DMS153 (cell line): ENCODE results near the gene INTS7.

Experiments used
- DNase-seq: peaks from one replicate; lab custom pipeline; 2025; lab: John Stamatoyannopoulos, UW

INTS7 gene, protein sequence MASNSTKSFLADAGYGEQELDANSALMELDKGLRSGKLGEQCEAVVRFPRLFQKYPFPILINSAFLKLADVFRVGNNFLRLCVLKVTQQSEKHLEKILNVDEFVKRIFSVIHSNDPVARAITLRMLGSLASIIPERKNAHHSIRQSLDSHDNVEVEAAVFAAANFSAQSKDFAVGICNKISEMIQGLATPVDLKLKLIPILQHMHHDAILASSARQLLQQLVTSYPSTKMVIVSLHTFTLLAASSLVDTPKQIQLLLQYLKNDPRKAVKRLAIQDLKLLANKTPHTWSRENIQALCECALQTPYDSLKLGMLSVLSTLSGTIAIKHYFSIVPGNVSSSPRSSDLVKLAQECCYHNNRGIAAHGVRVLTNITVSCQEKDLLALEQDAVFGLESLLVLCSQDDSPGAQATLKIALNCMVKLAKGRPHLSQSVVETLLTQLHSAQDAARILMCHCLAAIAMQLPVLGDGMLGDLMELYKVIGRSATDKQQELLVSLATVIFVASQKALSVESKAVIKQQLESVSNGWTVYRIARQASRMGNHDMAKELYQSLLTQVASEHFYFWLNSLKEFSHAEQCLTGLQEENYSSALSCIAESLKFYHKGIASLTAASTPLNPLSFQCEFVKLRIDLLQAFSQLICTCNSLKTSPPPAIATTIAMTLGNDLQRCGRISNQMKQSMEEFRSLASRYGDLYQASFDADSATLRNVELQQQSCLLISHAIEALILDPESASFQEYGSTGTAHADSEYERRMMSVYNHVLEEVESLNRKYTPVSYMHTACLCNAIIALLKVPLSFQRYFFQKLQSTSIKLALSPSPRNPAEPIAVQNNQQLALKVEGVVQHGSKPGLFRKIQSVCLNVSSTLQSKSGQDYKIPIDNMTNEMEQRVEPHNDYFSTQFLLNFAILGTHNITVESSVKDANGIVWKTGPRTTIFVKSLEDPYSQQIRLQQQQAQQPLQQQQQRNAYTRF

DNA sequence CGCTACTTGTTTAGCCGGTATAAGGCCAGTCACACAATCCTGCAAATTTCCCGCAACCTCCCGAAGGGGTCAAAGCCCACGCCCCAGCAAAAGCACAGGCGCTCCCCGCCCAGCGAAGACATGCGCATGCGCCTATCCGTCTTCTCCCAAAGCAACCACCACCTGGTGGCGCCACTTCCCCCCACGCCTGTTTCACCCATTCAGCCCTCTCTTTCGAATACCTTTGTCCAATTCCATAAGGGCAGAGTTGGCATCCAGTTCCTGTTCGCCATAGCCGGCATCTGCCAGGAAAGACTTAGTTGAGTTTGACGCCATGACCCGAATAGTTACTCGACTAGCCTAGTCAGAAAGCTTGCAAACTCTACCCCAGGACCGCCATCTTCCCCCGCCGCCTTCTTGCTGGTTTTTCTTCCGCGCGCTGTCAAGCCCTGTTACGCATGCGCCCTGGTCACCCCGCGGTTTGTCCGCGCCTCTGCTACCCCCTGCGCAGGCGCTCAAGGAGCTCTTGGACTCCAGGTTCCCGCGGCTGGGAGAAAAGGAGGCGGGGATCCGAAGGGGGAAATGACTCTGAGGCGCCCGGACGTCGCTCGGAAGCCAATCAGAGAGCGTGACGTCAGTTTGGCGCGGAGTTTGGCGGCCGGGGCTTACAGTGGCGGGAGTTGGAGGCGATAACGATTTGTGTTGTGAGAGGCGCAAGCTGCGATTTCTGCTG, at the start of gene INTS7, which contains the start of gene DTL:
Gene INTS7 (minus strand): TSS at position 435 of the 712 bp plus-strand sequence. CDS start 120 bp downstream, at position 315.
Gene DTL (plus strand): TSS at position 626 of the 712 bp plus-strand sequence. CDS start 143 bp downstream, outside the sequence.
- DNase-seq: peak; percentile 100

DNA sequence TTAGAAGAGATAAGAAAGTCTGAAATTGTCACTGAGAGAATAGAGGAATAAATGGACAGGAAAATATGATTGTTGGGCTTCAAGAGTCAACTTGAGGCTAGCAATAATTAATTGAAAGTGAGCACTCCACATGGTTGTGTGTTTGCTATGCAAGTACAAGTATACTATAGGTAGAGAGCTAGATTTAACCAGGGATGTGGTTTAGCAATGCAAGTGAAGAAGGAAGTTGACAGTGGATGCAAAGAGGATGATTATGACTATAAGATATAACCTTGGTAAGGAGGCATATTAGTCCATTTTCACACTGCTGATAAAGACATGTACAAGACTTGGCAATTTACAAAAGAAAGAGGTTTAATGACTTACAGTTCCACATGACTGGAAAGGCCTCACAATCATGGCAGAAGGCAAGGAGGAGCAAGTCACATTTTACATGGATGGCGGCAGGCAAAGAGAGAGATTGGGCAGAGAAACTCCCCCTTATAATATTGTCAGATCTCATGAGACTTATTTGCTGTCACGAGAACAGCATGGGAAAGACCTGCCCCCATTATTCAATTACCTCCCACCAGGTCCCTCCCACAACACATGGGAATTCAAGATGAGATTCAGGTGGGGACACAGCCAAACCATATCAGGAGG, 47.5 kb upstream of the INTS7 start:
- no peak for DNase-seq

DNA sequence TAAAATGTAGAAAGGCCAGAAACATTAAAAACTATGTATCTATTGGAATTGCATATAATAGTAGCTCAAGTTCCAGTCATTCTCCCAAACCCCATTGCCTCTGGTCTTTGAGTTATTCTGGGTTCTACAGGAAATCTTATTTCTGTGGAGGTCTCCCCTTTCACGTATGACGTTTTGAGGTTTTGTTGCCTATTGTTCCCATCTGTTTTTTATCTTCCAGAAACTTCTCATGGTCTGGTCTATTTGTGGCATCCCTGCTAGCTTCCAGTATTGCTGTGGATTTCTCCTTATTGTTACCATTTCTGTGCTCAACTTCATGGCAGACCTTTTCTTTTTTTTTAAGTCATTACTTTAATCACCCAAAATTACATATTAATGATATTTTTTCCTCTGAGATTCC, 43.5 kb upstream of the INTS7 start:
- no peak for DNase-seq

- DNase-seq: no peak
These were observed 41.7 kb upstream of the INTS7 start for GRCh38 chr1:212077028-212077427.

GRCh38 chr1:212074856-212075255, 39.5 kb upstream of the INTS7 start:
- no peak for DNase-seq

- DNase-seq: no peak
These were observed 39.0 kb upstream of the INTS7 start for GRCh38 chr1:212074313-212074712.

DNA sequence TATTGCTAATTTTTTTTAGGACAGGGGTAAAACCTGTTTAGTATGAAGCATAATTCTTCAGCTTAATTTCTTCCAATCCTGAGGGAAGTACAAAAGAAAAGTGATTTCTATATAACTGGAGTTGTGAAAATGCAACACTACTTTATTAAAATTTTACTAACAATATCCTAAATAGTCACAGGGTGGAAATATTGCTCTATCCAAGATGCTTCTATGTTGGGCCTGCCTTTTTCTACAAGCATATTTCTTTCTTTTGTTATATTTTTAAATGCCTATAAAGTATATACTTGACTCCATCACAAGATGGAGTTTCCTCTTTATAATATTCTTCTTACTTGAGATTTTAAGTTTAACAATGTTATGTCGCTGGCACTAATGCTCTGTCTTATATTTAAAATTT, 38.1 kb upstream of the INTS7 start:
- no peak for DNase-seq

DNA sequence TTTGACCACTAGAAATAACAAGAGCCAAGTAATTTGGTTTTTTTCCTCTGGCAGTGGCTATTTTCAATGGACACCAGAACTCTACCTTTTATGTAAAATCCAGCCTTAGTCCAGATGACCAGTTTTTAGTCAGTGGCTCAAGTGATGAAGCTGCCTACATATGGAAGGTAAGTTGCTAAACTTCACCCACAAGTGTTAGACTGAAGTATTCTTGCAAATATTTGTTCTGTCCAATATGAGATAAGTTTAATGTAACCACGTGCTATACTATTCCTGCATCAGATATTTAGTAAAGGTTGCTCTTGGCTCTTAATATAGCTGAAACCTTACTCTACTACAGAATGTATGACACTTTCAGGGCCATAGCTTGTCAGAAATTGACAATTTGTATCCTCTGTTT, 36.7 kb upstream of the INTS7 start:
- DNase-seq: no peak

- DNase-seq: peak; percentile 25
These were observed 35.5 kb upstream of the INTS7 start for GRCh38 chr1:212070720-212071302.

- DNase-seq: no peak
These were observed 32.4 kb upstream of the INTS7 start for GRCh38 chr1:212067787-212068186.

GRCh38 chr1:212062832-212063438, 27.6 kb upstream of the INTS7 start:
- DNase-seq: peak; percentile 11

GRCh38 chr1:212060632-212061472, 25.5 kb upstream of the INTS7 start:
- DNase-seq: no peak

GRCh38 chr1:212055333-212055732, 20.0 kb upstream of the INTS7 start:
- DNase-seq: no peak

DNA sequence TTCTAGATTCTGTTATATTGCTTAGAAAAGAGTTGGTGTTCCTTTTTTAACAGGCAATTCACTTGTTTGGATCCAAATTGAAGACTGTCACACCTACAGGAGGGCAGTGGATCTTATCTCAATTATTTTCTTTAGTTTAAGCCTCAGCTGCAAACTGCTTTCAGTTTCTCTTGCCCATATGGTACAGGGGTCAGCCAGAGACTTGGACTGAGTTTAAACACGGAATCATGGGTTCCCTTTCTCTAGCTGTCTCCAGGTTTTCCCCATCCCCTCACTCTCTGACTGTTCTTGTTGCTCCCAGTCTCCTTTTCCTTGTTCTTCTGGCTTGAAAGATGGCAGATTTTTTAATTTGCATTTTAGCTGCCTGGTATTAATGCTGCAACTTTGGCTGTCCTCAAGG, 18.6 kb upstream of the INTS7 start:
- DNase-seq: no peak

DNA sequence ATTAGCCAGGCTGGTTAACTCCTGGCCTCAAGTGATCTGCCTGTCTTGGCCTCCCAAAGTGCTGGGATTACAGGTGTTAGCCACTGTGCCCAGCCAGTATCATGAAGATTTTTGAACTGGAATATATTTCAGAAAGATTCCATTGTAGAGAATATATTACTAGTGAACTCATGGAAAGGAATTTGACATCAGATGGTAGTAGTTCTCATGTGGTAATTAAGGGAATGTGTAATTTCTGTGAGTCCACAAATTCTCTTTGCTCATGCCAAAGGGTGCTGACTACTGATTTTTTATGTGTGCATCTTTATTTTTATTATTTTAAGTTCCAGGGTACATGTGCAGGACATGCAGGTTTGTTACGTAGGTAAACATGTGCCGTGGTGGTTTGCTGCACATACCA, 10.6 kb upstream of the INTS7 start:
- no peak for DNase-seq

GRCh38 chr1:212044851-212045250, 9.5 kb upstream of the INTS7 start:
- DNase-seq: no peak

- no peak for DNase-seq
These were observed 7.1 kb upstream of the INTS7 start for GRCh38 chr1:212042436-212042835.

- no peak for DNase-seq
These were observed 5.5 kb upstream of the INTS7 start for GRCh38 chr1:212040629-212041412.

GRCh38 chr1:212039622-212040021, 4.3 kb upstream of the INTS7 start:
- no peak for DNase-seq
